ENCODE results near the gene DDAH2.

DDAH2 gene

DNA sequence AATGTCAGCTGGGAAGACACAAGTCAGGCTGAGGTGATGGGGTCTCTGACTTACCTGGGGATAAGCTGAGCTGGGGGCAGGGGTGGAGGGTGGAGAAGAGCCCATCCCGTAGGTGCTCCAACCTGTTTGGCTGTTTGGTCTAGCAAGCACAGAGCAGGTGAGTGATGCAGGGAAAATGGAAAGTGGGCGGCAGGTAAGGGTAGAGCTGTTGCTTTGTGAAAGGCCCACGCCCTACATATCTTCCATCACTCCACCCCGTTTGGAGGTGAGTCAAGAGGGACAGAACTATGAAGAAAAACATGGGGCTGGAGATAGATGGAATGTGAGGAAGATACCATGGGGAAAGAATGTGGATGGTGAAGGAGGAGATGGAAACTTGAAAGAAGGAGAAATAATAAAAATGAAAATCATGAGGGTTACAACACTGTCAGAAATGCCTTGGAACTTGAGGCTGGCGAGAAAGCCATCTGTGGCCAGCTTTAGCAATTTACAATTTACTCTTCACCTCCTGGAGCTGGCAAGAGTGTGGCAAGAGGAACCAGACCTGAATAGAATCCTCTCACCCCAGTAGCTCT is 8.8 kb downstream of the DDAH2 start:
- TF ChIP-seq, protein P1, sequence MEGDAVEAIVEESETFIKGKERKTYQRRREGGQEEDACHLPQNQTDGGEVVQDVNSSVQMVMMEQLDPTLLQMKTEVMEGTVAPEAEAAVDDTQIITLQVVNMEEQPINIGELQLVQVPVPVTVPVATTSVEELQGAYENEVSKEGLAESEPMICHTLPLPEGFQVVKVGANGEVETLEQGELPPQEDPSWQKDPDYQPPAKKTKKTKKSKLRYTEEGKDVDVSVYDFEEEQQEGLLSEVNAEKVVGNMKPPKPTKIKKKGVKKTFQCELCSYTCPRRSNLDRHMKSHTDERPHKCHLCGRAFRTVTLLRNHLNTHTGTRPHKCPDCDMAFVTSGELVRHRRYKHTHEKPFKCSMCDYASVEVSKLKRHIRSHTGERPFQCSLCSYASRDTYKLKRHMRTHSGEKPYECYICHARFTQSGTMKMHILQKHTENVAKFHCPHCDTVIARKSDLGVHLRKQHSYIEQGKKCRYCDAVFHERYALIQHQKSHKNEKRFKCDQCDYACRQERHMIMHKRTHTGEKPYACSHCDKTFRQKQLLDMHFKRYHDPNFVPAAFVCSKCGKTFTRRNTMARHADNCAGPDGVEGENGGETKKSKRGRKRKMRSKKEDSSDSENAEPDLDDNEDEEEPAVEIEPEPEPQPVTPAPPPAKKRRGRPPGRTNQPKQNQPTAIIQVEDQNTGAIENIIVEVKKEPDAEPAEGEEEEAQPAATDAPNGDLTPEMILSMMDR (IDR thresholded peaks at IDR 0.05; ENCODE audit: extremely low read depth, insufficient read depth, missing control alignments), result no peak
- no peak for DNase-seq (ENCODE audit: low spot score)
- in situ Hi-C loops (cut with MboI; ENCODE audit: low pct_unique_long_range_greater_than_20kb, low sequenced_read_pairs, unreplicated experiment), result no loop called here

DNA sequence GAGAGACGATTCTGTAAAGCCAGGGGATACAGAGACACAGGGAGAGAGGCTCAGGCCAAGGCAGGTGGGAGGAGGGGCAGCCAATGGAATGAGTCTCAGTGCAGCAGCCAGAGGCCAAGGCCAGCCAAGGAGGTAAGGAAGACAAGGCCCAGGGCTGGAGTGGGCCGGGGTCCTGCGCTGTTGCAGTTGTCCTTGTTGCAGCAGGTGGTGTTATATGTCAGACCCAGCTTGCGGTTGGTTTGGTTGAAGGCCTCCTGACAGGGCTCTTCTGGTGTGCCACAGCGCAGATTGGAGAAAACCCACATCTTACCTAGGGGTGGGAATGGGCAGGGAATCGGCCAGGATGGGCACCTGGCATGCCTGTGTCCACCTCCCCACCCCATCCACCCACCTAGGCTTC is 10.1 kb downstream of the DDAH2 start:
- no peak for DNase-seq (ENCODE audit: low spot score)
- in situ Hi-C loops (cut with MboI; ENCODE audit: low pct_unique_long_range_greater_than_20kb, low sequenced_read_pairs, unreplicated experiment), result no loop called here
- TF ChIP-seq, protein P1 (IDR thresholded peaks at IDR 0.05; ENCODE audit: extremely low read depth, insufficient read depth, missing control alignments), result no peak

DNA sequence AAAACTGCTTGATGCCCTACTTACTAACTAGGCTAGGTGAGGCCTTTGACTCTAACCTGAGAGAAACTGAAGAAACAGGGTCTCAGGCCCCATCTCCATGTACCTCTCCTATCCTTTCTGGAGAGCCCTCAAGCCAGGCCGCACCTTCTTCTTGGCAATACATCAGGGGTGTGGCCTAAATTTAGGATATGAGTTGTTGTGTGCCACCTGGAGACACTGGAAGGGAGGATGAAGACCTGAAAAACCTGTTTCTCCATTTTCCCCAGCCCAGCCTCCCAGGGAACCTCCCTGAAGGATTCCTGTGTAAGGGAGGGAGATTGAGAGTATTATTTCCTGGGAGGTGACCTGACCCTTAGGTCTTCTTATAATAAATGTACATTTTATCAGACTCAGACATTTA is 10.8 kb downstream of the DDAH2 start:
- TF ChIP-seq, protein P1 (IDR thresholded peaks at IDR 0.05; ENCODE audit: extremely low read depth, insufficient read depth, missing control alignments), result no peak
- DNase-seq (ENCODE audit: low spot score), result no peak
- in situ Hi-C loops (cut with MboI; ENCODE audit: low pct_unique_long_range_greater_than_20kb, low sequenced_read_pairs, unreplicated experiment), result no loop called here

DNA sequence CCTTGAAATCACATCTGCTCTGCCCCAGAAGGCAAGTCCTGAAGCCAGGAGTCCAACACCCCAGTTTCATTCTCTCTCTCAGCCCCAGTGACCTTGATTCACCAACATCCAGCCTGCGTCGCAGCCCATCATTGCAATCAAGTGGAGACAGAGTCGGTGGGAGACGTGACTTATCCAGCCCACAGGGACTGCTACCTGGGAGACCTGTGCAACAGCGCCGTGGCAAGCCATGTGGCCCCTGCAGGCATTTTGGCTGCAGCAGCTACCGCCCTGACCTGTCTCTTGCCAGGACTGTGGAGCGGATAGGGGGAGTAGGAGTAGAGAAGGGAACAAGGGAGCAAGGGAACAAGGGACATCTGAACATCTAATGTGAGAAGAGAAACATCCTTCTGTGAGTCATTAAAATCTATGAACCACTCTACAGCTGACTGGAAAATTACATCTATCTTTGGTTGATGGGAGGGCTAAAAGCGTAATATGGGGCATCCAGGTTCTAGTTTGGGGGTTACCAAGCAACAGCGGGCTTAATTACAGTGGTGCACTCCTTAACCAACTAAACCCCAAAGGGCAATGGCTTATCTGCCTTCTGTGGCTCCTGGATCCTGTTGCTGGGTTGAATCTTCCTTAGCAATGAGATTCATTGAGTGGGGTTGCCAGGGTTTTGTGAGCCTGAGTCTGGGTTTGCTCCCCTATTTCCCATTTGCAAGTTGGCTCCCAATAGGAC is 11.4 kb downstream of the DDAH2 start:
- TF ChIP-seq, protein P1 (IDR thresholded peaks at IDR 0.05; ENCODE audit: extremely low read depth, insufficient read depth, missing control alignments), result no peak
- in situ Hi-C loops (cut with MboI; ENCODE audit: low pct_unique_long_range_greater_than_20kb, low sequenced_read_pairs, unreplicated experiment), result no loop called here
- DNase-seq (ENCODE audit: low spot score), result no peak

DNA sequence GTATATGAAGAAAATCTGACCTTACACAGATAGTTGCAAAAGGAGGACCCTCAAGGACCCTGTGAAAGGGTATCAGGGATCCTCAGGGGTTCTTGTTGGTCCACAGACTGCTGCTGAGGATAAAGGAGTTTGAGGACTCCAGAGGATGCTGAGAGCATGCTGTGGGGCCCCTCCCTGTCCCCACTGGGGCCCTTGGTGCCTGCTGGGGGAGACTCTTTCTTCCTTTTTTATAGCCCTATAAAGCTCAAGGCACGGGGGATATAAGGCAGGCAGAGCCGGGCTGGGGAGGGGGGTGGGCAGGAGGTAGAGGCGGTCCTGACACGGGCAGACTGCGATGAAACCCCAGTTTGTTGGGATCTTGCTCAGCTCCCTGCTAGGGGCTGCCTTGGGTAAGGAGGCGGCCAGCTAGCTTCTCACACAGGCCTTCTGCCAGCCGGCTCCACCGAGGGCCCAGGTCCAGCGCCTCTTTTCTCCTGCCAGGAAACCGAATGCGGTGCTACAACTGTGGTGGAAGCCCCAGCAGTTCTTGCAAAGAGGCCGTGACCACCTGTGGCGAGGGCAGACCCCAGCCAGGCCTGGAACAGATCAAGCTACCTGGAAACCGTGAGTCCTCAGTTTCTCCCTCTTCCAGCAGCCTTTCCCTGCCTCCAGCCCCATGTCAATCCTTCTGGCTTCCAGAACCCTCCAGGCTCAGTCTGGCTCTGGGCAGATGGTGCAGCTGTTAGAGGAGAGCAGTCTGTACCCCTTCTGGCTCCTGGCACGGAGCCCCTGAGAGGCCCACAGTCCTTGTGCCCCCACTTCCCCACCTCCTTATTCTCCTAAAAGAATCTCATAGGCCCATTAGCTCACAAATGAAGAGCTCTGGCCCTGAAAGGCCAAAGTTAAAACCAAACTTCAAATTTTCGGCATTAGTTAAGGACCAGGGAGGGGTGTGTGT is 13.8 kb downstream of the DDAH2 start, which contains the start of gene LY6G6D:
LY6G6D (plus strand) TSS at position 327 of the 937 bp plus-strand sequence; CDS start at position 335, 8 bp downstream.
- TF ChIP-seq, protein P1 (IDR thresholded peaks at IDR 0.05; ENCODE audit: extremely low read depth, insufficient read depth, missing control alignments), result no peak

DNA sequence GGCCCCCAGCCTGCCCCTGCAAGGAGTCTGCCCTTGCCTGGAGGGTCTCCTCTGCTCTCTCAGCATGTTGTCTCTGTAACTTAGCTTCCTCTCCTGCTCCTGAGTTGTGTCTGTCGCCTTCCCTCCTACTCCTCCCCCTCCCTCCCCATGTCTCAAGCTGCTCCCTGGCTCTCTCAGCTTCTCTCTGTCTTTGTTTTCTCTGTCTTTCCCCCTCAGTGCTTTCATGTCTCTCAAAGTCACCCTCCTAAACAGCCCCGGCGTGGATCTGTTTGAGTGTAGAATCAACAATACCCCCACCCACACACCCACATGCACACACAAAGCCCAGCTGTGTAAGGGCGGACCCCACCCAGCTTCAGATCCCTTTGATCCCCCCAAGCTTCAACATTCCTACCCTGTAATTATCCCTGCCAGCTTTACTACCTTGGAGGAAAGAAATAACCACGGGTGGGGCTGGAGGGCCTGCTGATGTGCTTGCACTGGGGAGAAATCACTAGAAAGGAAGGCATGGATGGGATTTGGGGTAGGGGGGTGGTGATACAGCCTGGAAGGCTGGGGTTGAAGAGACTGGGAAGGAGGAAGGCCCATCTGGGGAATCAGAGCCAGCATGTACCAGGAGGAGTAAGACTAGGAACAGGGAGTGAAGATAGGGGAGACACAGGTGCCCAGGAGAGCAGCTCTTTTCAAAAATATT is 15.0 kb downstream of the DDAH2 start:
- no peak for DNase-seq (ENCODE audit: low spot score)
- in situ Hi-C loops (cut with MboI; ENCODE audit: low pct_unique_long_range_greater_than_20kb, low sequenced_read_pairs, unreplicated experiment), result no loop called here
- TF ChIP-seq, protein P1 (IDR thresholded peaks at IDR 0.05; ENCODE audit: extremely low read depth, insufficient read depth, missing control alignments), result no peak

More for the DNA sequence above, 13.8 kb downstream of the DDAH2 start, which contains the start of gene LY6G6D:
- no peak for DNase-seq (ENCODE audit: low spot score)
- in situ Hi-C loops (cut with MboI; ENCODE audit: low pct_unique_long_range_greater_than_20kb, low sequenced_read_pairs, unreplicated experiment), result no loop called here
